H1 (cell line): Measurements from ENCODE around the gene SIX5. TPM values are rescaled to one million over a fixed set of nuclear protein-coding genes. Genes with fewer than 3 reads are reported as not detected.

Source experiments
- CTCF ChIA-PET: fragments of 300-600 bp; sonication (Branson Sonifier 250); formaldehyde crosslinking; loops from one replicate; lab custom pipeline; 2021; ENCODE audit not compliant: partially characterized antibody; lab: Charles Lee
- POLR2A ChIA-PET: fragments of 300-600 bp; sonication (Branson Sonifier 250); formaldehyde crosslinking; loops from one replicate; lab custom pipeline; 2021; ENCODE audit warnings: inconsistent platforms; ENCODE audit not compliant: partially characterized antibody; lab: Charles Lee
- DNase-seq, 2 experiments: peaks; one replicate each; pipeline versions ENCODE4 v3.0.0 to v3.0.0-alpha.2; 2010 to 2022; ENCODE audit warnings: low spot score in 2 of 2, low read depth in 1 of 2, mixed read lengths in 1 of 2
- FAIRE-seq: peaks from 2 replicates; lab custom pipeline; 2011; peaks lifted over from hg19 to GRCh38; lab: Jason Lieb, UNC
- H2AFZ ChIP-seq: 2 replicates; pipeline ENCODE4 v1.8.1; 2012; ENCODE audit warnings: low read length, inconsistent platforms
- H2AK5ac ChIP-seq: 2 replicates; pipeline ENCODE4 v1.6.1; 2013; ENCODE audit warnings: low read depth, low read length
- H2BK120ac ChIP-seq: replicated peaks from 2 replicates; pipeline ENCODE3; 2013; ENCODE audit warnings: low read depth, low read length, inconsistent platforms
- H2BK12ac ChIP-seq: 2 replicates; pipeline ENCODE4 v1.6.1; 2013; ENCODE audit warnings: low read depth, low read length
- H2BK15ac ChIP-seq: 2 replicates; pipeline ENCODE4 v1.6.1; 2013; ENCODE audit warnings: low read length
- H2BK20ac ChIP-seq: 2 replicates; pipeline ENCODE4 v1.6.1; 2013; ENCODE audit warnings: low read length
- H2BK5ac ChIP-seq: 2 replicates; pipeline ENCODE4 v1.6.1; 2013; ENCODE audit warnings: low read depth, low read length
- H3K14ac ChIP-seq: 2 replicates; pipeline ENCODE4 v1.6.1; 2013; ENCODE audit warnings: inconsistent platforms; ENCODE audit not compliant: insufficient read length
- H3K18ac ChIP-seq: 2 replicates; pipeline ENCODE4 v1.6.1; 2013; ENCODE audit warnings: low read length; ENCODE audit errors: extremely low read depth
- H3K23ac ChIP-seq: 2 replicates; pipeline ENCODE4 v1.6.1; 2013; ENCODE audit warnings: inconsistent platforms; ENCODE audit not compliant: insufficient read length
- H3K23me2 ChIP-seq: 2 replicates; pipeline ENCODE4 v1.6.1; 2013; ENCODE audit warnings: low read depth, low read length
- H3K27ac ChIP-seq: 2 replicates; pipeline ENCODE4 v1.6.1; 2011; ENCODE audit warnings: low read depth, low read length, inconsistent platforms
- H3K27me3 ChIP-seq, 4 experiments: replicated peaks in 1 of 4; 1 replicate in 1 of 4; 2 replicates in 3 of 4; pipeline versions ENCODE4 v1.6.1 to v1.8.1; 2011 to 2013; ENCODE audit warnings: low read length in 3 of 4, mild to moderate bottlenecking in 3 of 4, inconsistent platforms in 2 of 4, mixed read lengths in 2 of 4, moderate library complexity in 1 of 4; ENCODE audit not compliant: control insufficient read depth in 3 of 4, insufficient read depth in 3 of 4; ENCODE audit errors: extremely low read depth in 1 of 4
- H3K36me3 ChIP-seq, 4 experiments: 2 replicates each; pipeline versions ENCODE4 v1.6.1 to v1.8.1; 2011 to 2013; ENCODE audit warnings: mild to moderate bottlenecking in 4 of 4, low read length in 3 of 4, moderate library complexity in 2 of 4, control low read depth in 1 of 4, inconsistent platforms in 1 of 4; ENCODE audit not compliant: insufficient read depth in 4 of 4, control insufficient read depth in 2 of 4
- H3K4ac ChIP-seq: replicated peaks from 2 replicates; pipeline ENCODE3; 2013; ENCODE audit warnings: low read length, low read depth, mixed read lengths, inconsistent platforms; ENCODE audit not compliant: insufficient read length
- H3K4me1 ChIP-seq, 4 experiments: replicated peaks in 1 of 4; 1 replicate in 1 of 4; 2 replicates in 3 of 4; pipeline versions ENCODE4 v1.6.1 to v1.8.1; 2011 to 2013; ENCODE audit warnings: low read length in 3 of 4, inconsistent platforms in 2 of 4, mixed read lengths in 1 of 4; ENCODE audit not compliant: insufficient read depth in 4 of 4, control insufficient read depth in 3 of 4
- H3K4me2 ChIP-seq, 2 experiments: 2 replicates each; pipeline versions ENCODE4 v1.6.1 to v1.8.1; 2011 to 2013; ENCODE audit warnings: low read depth in 2 of 2, low read length in 2 of 2, control low read depth in 1 of 2, inconsistent platforms in 1 of 2, mild to moderate bottlenecking in 1 of 2; ENCODE audit not compliant: insufficient read depth in 1 of 2
- H3K4me3 ChIP-seq, 4 experiments: fragments of 200-600, 300-600 bp in 1 of 4; sonication (generic), shearing (Covaris generic), sonication (Bioruptor Twin) in 1 of 4; 2 replicates each; pipeline versions ENCODE4 v1.5.1 to v1.8.1; 2011 to 2016; ENCODE audit warnings: low read length in 4 of 4, low read depth in 3 of 4, control low read depth in 2 of 4, inconsistent platforms in 2 of 4, mild to moderate bottlenecking in 2 of 4, mixed read lengths in 1 of 4, moderate library complexity in 1 of 4; ENCODE audit not compliant: insufficient read depth in 2 of 4; ENCODE audit errors: extremely low read depth in 1 of 4
- H3K56ac ChIP-seq: replicated peaks from 2 replicates; pipeline ENCODE3; 2013; ENCODE audit warnings: low read depth, mild to moderate bottlenecking, mixed read lengths, low read length, inconsistent platforms; ENCODE audit not compliant: insufficient read length
- H3K79me1 ChIP-seq: 2 replicates; pipeline ENCODE4 v1.6.1; 2013; ENCODE audit warnings: low read depth, low read length, control low read depth
- H3K79me2 ChIP-seq, 2 experiments: 2 replicates each; pipeline versions ENCODE4 v1.6.1 to v1.8.1; 2012 to 2013; ENCODE audit warnings: low read length in 2 of 2, mild to moderate bottlenecking in 2 of 2, inconsistent platforms in 1 of 2; ENCODE audit not compliant: insufficient read depth in 2 of 2, control insufficient read depth in 1 of 2
- H3K9ac ChIP-seq, 4 experiments: replicated peaks in 1 of 4; 1 replicate in 1 of 4; 2 replicates in 3 of 4; pipeline versions ENCODE4 v1.6.1 to v1.8.1; 2011 to 2013; ENCODE audit warnings: low read depth in 3 of 4, low read length in 3 of 4, control low read depth in 2 of 4, mild to moderate bottlenecking in 2 of 4, moderate library complexity in 2 of 4, inconsistent platforms in 1 of 4; ENCODE audit errors: extremely low read depth in 1 of 4
- H3K9me3 ChIP-seq, 2 experiments: 2 replicates each; pipeline versions ENCODE4 v1.6.1 to v1.8.1; 2012 to 2013; ENCODE audit warnings: mild to moderate bottlenecking in 2 of 2, moderate library complexity in 2 of 2, control low read depth in 1 of 2, inconsistent platforms in 1 of 2, low read depth in 1 of 2, low read length in 1 of 2, mixed read lengths in 1 of 2; ENCODE audit not compliant: insufficient read depth in 2 of 2
- H4K20me1 ChIP-seq, 2 experiments: replicated peaks in 1 of 2; 2 replicates each; pipeline versions ENCODE3 to v1.8.1; 2011 to 2013; ENCODE audit warnings: inconsistent platforms in 2 of 2, low read length in 2 of 2, mild to moderate bottlenecking in 1 of 2; ENCODE audit not compliant: insufficient read depth in 2 of 2, control insufficient read depth in 1 of 2
- H4K5ac ChIP-seq: 2 replicates; pipeline ENCODE4 v1.6.1; 2013; ENCODE audit warnings: low read length, low read depth, mixed read lengths, inconsistent platforms; ENCODE audit not compliant: insufficient read length
- H4K8ac ChIP-seq: 2 replicates; pipeline ENCODE4 v1.8.0; 2013; ENCODE audit warnings: mild to moderate bottlenecking, moderate library complexity, low read length, inconsistent platforms; ENCODE audit not compliant: insufficient read depth; ENCODE audit errors: extremely low read depth
- H4K91ac ChIP-seq: replicated peaks from 2 replicates; pipeline ENCODE3; 2013; ENCODE audit warnings: low read length, mixed read lengths, inconsistent platforms; ENCODE audit not compliant: insufficient read length
- FOSL1 ChIP-seq: IDR thresholded peaks from 2 replicates; pipeline ENCODE4 v1.6.1; 2011; ENCODE audit warnings: mild to moderate bottlenecking, low read depth, low read length, moderate library complexity; ENCODE audit not compliant: insufficient read depth
- MAX ChIP-seq: IDR thresholded peaks from 2 replicates; pipeline ENCODE4 v1.6.1; 2012; ENCODE audit warnings: inconsistent platforms
- POLR2A ChIP-seq, 2 experiments: IDR thresholded peaks; 1 replicate in 1 of 2; 2 replicates in 1 of 2; pipeline ENCODE4 v1.6.1; 2011; ENCODE audit warnings: low read depth in 2 of 2, low read length in 2 of 2, mild to moderate bottlenecking in 2 of 2; ENCODE audit errors: control extremely low read depth in 1 of 2
- POU5F1 ChIP-seq: IDR thresholded peaks from 2 replicates; pipeline ENCODE4 v1.6.1; 2011; ENCODE audit warnings: low read depth, mild to moderate bottlenecking, low read length, moderate library complexity
- RBBP5 ChIP-seq: IDR thresholded peaks from 2 replicates; pipeline ENCODE4 v1.7.1; 2012; ENCODE audit warnings: low read depth, mild to moderate bottlenecking, inconsistent platforms, low read length, moderate library complexity, borderline replicate concordance
- TAF1 ChIP-seq: IDR thresholded peaks from 2 replicates; pipeline ENCODE4 v1.6.1; 2011; ENCODE audit warnings: mild to moderate bottlenecking, low read depth, low read length
- TAF7 ChIP-seq: optimal IDR thresholded peaks from 2 replicates; pipeline ENCODE3; 2011; ENCODE audit warnings: low read depth, mild to moderate bottlenecking, inconsistent platforms, low read length, moderate library complexity, borderline replicate concordance
- TCF12 ChIP-seq: IDR thresholded peaks from 2 replicates; pipeline ENCODE4 v1.6.1; 2011; ENCODE audit warnings: low read depth, mild to moderate bottlenecking, low read length
- WGBS, 2 experiments: shearing (Covaris generic) in 1 of 2; methylation state at CpG; one replicate each; pipeline versions ENCODE4 v1.1.6 to v1.1.7; 2013 to 2015; ENCODE audit warnings: low lambda C conversion rate in 2 of 2, mixed read lengths in 2 of 2, inconsistent platforms in 1 of 2, low coverage in 1 of 2, missing lambda C conversion rate in 1 of 2; ENCODE audit not compliant: insufficient replicate concordance in 2 of 2, insufficient coverage in 1 of 2, insufficient read length in 1 of 2; ENCODE audit errors: extremely low coverage in 1 of 2, missing lambda C conversion rate in 1 of 2; 5-methylcytosine and 5-hydroxymethylcytosine counted together
- polyA plus RNA-seq, 7 experiments: library from polyadenylated mRNA; depleted of rRNA in 3 of 7; stranded (reverse) in 5 of 7; unstranded in 2 of 7; fragments of >200 nt in 5 of 7; fragments of 200-250 nt in 2 of 7; gene quantifications; 1 replicate in 5 of 7; 2 replicates in 1 of 7; 4 replicates in 1 of 7; pipeline versions ENCODE4 v1.2.1 to v1.2.3, GENCODE V29; 2011 to 2013; ENCODE audit warnings: missing spikeins in 2 of 7, mixed read lengths in 2 of 7
- total RNA-seq: library from RNA; stranded (reverse); fragmentation: NEBNext Ultra II Directional; extraction: Animal tissue kit (Norgen Biotek cat#: 25700); gene quantifications from 2 replicates; pipeline ENCODE4 v1.2.1, GENCODE V29; 2021
- TF ChIP-seq, protein P1 (sequence below), 3 experiments: IDR thresholded peaks; 1 replicate in 2 of 3; 2 replicates in 1 of 3; pipeline versions ENCODE4 v1.5.1 to v1.6.1; 2011; ENCODE audit warnings: low read length in 3 of 3, mild to moderate bottlenecking in 3 of 3, inconsistent platforms in 2 of 3, low read depth in 1 of 3, moderate library complexity in 1 of 3; ENCODE audit not compliant: insufficient read depth in 1 of 3; ENCODE audit errors: control extremely low read depth in 1 of 3

Gene SIX5
- total and polyA plus RNA-seq, 2 of the 8 experiments (the other 6 are each of a cell fraction or from before 2014, with no cell fraction given), result 20.9 to 24.2 TPM

DNA sequence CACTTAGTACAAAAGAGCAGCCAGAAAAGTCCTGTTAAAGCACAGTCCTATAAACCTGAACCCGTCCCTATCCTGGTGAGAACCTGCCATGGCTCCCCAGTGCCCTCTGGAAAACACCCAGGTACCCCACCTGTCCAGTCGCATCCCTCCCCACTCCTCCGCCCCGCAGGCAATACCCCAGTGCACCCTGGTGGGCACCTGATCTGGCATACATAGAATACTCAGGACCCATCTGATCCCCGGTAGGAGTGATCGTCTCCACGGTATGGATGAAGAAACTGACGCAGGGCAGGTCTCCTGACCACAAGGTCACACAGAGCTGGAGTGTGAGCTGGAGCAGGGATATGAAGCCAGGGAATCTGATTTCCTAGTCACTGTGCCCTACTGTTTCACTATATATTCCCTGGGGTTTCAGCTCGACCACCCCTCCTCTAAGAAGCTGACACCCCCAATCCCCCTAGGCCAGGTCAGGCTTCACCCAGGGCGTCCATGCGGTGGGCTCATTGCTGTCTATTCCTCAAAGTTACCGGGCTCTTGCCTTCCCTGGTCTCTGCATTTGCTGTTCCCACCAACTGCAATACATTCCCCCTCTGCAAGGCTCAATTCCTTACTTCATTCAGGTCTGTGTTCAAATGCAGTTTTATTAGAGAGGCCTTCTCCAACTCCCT, 50.9 kb downstream of the SIX5 start:
- CTCF ChIA-PET, result interaction anchor here (0.7 to 2.4 kb wide), 7 partner anchors 9 to 61 kb away, joined by 3 to 11 read pairs (median 4); partner anchors contain the start of genes QPCTL, SIX5 and SNRPD2
- TF ChIP-seq FOSL1 (no peak), MAX (no peak), TCF12 (no peak), TAF7 (peak; percentile 14), RBBP5 (no peak), TAF1 (peak; percentile 6; the same call in 1 of the 2 replicates), POU5F1 (no peak), POLR2A (IDR thresholded peaks at IDR 0.05; ENCODE audit: control extremely low read depth in 1 of 2, low read depth in 2 of 2, low read length in 2 of 2) (peak; percentile 45 to 70)
- TF ChIP-seq, protein P1, sequence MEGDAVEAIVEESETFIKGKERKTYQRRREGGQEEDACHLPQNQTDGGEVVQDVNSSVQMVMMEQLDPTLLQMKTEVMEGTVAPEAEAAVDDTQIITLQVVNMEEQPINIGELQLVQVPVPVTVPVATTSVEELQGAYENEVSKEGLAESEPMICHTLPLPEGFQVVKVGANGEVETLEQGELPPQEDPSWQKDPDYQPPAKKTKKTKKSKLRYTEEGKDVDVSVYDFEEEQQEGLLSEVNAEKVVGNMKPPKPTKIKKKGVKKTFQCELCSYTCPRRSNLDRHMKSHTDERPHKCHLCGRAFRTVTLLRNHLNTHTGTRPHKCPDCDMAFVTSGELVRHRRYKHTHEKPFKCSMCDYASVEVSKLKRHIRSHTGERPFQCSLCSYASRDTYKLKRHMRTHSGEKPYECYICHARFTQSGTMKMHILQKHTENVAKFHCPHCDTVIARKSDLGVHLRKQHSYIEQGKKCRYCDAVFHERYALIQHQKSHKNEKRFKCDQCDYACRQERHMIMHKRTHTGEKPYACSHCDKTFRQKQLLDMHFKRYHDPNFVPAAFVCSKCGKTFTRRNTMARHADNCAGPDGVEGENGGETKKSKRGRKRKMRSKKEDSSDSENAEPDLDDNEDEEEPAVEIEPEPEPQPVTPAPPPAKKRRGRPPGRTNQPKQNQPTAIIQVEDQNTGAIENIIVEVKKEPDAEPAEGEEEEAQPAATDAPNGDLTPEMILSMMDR (IDR thresholded peaks at IDR 0.05; ENCODE audit: control extremely low read depth in 1 of 3, insufficient read depth in 1 of 3, low read depth in 1 of 3, low read length in 3 of 3), result no peak

More for the DNA sequence above, 50.9 kb downstream of the SIX5 start:
- Histone ChIP-seq H3K18ac (peak overlapping the region; percentile 42; the same call in 1 of the 2 replicates), H3K4me1 (peaks cover 0 to 9% (median 8%) of the 10 kb centered on the region in 4 experiments; a peak in 6 of 7 replicates), H2AK5ac (peak overlapping the region; percentile 79), H3K9ac (peak overlapping the region in 3 of 4 experiments; percentile 77 to 79 (median 77); a peak in 6 of 7 replicates), H3K79me1 (peaks cover 4% of the 10 kb centered on the region), H2BK120ac (no peak overlapping the region), H2BK5ac (peak overlapping the region; percentile 37), H2BK20ac (no peak overlapping the region), H3K14ac (no peak overlapping the region), H3K36me3 (peaks cover 2 to 12% (median 6%) of the 10 kb centered on the region in 4 experiments; a peak in 4 of 8 replicates), H3K9me3 (no peaks in the 10 kb centered on the region), H3K79me2 (peaks cover 8 to 48% of the 10 kb centered on the region in 2 experiments), H4K5ac (peak overlapping the region; percentile 57), H4K20me1 (peaks cover 0 to 4% of the 10 kb centered on the region in 2 experiments), H4K8ac (peak overlapping the region; percentile 82; the same call in 1 of the 2 replicates), H3K56ac (peak overlapping the region; percentile 17), H3K4ac (peak overlapping the region; percentile 3), H2BK15ac (peak overlapping the region; percentile 51), H3K4me3 (peak overlapping the region; percentile 44 to 64 (median 59)), H3K27ac (peak overlapping the region; percentile 91), H2BK12ac (peak overlapping the region; percentile 86), H3K4me2 (peak overlapping the region; percentile 88 to 100), H3K27me3 (no peaks in the 10 kb centered on the region), H3K23me2 (peaks cover 13% of the 10 kb centered on the region), H4K91ac (peak overlapping the region; percentile 8), H2AFZ (no peak overlapping the region), H3K23ac (no peak overlapping the region)
- 63% methylated on average over 12 of the region's 12 CpGs; no CpG with 5 or more reads in 1 of the 2 experiments for WGBS, 2 experiments
- DNase-seq (no peak), FAIRE-seq (no peak)
- POLR2A ChIA-PET, result interaction anchor here (0.8 to 20.0 kb wide), 17 partner anchors 8 to 119 kb away, joined by 4 to 284 read pairs (median 7); partner anchors contain the start of genes DMPK, FBXO46, GIPR and MEIOSIN
